ENCODE results near the gene DNAI4. TPM values are rescaled to one million over a fixed set of nuclear protein-coding genes. Genes with fewer than 3 reads are reported as not detected.
"Not testable (repeated sequence)": the region's sequence is repeated elsewhere in the genome, so short reads cannot be mapped to it uniquely, and the experiment has no call there.

DNAI4 gene
- total RNA-seq, 3 donors from 2014 or later = 14.8 to 38.0 (median 25.1) TPM

GRCh38 chr1:66791621-66792610 lies 132.7 kb downstream of the DNAI4 start:
- Histone ChIP-seq H3K4me3 (no peak overlapping the region), H3K9me3 (no peaks in the 10 kb centered on the region), H3K36me3 (ENCODE audit: low read depth) (no peaks in the 10 kb centered on the region), H3K4me1 (ENCODE audit: low read depth) (no peaks in the 10 kb centered on the region)
- intact Hi-C loops (cut with DNase I, micrococcal nuclease) = no loop called here
- no peak for ATAC-seq
- DNase-seq = no peak
- TF ChIP-seq, protein P1, sequence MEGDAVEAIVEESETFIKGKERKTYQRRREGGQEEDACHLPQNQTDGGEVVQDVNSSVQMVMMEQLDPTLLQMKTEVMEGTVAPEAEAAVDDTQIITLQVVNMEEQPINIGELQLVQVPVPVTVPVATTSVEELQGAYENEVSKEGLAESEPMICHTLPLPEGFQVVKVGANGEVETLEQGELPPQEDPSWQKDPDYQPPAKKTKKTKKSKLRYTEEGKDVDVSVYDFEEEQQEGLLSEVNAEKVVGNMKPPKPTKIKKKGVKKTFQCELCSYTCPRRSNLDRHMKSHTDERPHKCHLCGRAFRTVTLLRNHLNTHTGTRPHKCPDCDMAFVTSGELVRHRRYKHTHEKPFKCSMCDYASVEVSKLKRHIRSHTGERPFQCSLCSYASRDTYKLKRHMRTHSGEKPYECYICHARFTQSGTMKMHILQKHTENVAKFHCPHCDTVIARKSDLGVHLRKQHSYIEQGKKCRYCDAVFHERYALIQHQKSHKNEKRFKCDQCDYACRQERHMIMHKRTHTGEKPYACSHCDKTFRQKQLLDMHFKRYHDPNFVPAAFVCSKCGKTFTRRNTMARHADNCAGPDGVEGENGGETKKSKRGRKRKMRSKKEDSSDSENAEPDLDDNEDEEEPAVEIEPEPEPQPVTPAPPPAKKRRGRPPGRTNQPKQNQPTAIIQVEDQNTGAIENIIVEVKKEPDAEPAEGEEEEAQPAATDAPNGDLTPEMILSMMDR (IDR thresholded peaks at IDR 0.05) = no peak

DNA sequence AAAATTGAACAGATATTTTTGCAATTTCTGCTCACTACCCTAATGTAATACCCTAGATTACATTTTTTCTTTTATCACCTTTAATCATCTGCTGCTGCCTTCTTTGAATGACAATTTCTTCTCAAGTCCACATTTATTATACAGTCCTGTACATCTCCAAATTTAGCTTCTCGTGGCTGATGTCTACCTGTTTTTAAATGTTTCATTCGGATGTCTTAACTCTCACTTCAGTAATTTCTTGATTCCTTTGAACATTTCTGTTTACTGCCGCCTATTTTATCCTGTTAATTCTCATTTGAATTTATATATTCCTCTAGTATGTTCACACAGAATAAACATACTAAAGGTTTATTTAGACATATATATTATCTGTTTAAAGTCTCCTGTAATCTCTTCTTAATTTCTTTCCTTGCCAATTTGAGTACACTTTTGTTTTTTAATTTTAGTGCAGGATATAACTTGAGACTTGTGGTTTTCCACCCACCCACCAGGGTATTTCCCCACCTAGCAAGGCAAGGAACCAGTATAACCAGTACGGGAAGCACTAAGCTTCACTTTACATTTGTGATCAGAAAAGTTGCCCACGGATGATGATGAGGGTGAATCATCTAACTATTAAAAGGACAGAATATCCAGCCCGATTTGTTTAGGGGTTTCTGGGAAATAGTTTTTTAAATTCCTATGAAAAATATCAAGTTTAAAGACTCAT lies 136.3 kb downstream of the DNAI4 start:
- no peaks in the 10 kb centered on the region for H3K4me1 ChIP-seq (ENCODE audit: low read depth)
- no peaks in the 10 kb centered on the region for H3K36me3 ChIP-seq (ENCODE audit: low read depth)
- TF ChIP-seq, protein P1 (IDR thresholded peaks at IDR 0.05) = no peak
- no peak overlapping the region for H3K4me3 ChIP-seq
- ATAC-seq = no peak
- H3K9me3 ChIP-seq = no peaks in the 10 kb centered on the region
- intact Hi-C loops (cut with DNase I, micrococcal nuclease) = no loop called here
- no peak for DNase-seq

GRCh38 chr1:66787641-66788040 lies 137.0 kb downstream of the DNAI4 start:
- H3K4me3 ChIP-seq = no peak overlapping the region
- no peak for ATAC-seq
- no peaks in the 10 kb centered on the region for H3K4me1 ChIP-seq (ENCODE audit: low read depth)
- no peak for DNase-seq
- H3K36me3 ChIP-seq (ENCODE audit: low read depth) = no peaks in the 10 kb centered on the region
- TF ChIP-seq, protein P1 (IDR thresholded peaks at IDR 0.05) = no peak
- intact Hi-C loops (cut with DNase I, micrococcal nuclease) = no loop called here
- H3K9me3 ChIP-seq = no peaks in the 10 kb centered on the region

- intact Hi-C loops (cut with DNase I, micrococcal nuclease) = not testable (repeated sequence)
Observed at GRCh38 chr1:66785800-66786199, 138.9 kb downstream of the DNAI4 start.

DNA sequence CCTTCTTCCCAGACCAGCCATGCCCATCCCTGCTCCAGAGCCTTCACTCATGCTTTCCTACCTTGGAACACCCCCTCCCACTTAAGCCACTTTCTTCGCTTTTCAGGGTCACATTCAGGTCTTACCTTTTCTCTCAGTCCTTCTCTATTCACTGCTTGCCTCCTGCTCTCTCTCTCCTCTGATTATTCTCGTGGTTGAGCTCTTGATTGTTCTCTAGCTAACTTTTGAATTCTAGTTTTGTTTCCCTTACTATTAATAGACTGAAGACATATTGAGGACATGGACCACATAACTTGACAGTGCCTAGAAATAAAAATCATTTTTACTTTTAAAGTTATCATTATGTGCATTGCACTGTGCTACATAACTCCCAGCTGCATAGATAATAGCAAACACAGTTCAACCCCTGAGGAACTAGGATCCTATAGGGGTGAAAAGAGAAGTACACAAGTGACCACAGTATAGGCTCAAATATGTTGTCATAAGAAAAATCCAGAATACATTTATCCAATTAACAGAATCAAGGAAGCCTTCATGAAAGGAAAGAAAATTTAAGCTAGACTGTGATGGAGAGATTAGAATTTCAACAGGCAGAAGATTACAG lies 145.1 kb downstream of the DNAI4 start:
- TF ChIP-seq, protein P1 (IDR thresholded peaks at IDR 0.05) = no peak
- no peak for DNase-seq
- H3K36me3 ChIP-seq (ENCODE audit: low read depth) = no peaks in the 10 kb centered on the region
- H3K4me3 ChIP-seq = no peak overlapping the region
- no peaks in the 10 kb centered on the region for H3K9me3 ChIP-seq
- intact Hi-C loops (cut with DNase I, micrococcal nuclease) = no loop called here
- no peaks in the 10 kb centered on the region for H3K4me1 ChIP-seq (ENCODE audit: low read depth)
- ATAC-seq = no peak

More at GRCh38 chr1:66785800-66786199, 138.9 kb downstream of the DNAI4 start:
- ATAC-seq; H3K36me3 ChIP-seq (ENCODE audit: low read depth); H3K9me3 ChIP-seq; H3K4me3 ChIP-seq; H3K4me1 ChIP-seq (ENCODE audit: low read depth); DNase-seq: not testable (repeated sequence)
